Activated CD4-positive, alpha-beta T cell treated with anti-CD3 and anti-CD28 coated beads, Interleukin-2, amount 50 U/mL, for 1 hour (primary cell): ENCODE results near the gene MBD5.

Experiments used
- DNase-seq: peaks from one replicate; pipeline ENCODE4 v3.0.0-alpha.2; 2020

MBD5 gene

GRCh38 chr2:148487439-148487838 is 466.5 kb downstream of the MBD5 start:
- no peak for DNase-seq

DNA sequence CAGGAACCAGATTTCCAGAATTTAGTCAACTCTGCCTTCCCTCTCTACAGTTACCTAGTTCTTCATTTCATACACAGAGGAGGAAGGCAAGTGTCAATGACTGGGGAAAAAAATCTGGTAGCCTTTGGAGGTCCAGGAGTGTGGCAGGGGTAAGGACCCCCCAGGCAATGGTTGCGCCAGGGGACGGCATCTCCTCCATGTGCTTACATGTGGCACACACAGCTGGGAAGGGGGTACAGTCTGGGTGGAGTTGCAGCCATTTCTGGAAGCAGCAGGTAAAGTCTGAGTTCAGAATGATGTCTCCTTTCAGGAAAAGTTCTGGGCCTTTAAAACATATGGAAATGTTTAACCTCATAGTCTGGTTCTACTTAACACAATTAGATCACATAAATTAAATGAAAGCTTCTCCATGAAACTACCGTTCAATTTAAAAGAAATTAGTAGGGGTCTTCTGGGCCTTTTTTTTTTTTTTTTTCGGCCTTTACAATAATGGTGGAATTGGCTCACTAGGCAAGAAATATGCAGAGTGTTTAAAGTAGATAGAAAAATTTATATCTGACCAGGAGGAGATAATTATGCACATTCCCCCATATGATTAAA is 470.0 kb downstream of the MBD5 start:
- DNase-seq: no peak

DNA sequence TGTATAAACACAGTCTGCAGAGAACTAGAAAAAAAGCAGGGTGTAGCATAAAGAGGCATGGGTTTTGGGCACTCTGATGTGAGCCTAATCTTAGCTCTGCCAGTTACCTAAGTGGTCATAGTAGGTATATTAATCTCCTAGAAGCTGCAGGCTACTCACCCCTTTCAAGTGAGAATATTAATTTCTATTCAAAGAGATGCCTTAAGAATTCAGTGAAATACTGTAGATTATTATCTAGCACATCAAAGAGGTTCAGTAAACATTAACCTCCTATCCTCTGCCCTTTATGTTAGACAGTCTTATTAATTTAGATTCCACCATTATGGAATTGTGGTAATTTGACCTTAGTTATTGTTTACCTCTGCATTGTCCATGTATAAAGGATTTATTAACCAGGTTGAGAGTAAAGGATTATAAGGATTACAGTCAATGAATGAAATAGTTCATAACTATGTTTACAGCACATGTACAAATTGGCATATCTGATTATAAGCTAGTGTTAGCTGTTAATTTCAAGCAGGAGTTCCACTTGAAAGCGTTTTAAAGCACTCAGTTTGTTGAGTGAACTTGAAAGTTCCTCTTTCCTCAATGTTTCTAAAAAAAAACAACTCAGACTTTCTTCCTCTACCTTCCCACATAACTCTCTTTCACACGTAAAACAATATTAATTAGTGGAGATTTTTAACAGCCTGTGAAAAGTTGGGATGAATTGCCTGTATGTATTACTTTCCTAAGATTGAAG is 473.1 kb downstream of the MBD5 start:
- no peak for DNase-seq

DNA sequence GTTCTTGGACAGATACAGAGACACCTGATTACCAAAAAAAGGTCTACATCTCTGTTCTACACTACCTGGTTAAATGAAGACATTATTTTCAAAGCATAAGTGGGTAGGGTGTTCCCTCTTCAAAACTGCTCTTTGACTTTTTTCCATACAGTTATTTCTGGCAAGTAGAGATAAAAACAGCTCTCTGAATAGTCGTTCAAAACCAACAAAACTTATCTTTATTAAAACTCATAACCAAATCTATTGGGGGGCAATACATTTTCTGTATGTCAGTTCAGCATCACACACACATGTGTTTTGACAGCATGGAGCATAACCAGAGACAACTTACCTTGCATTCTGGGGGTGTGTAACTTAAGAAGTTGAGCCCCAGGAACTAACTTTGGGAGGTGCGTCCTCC is 474.7 kb downstream of the MBD5 start:
- DNase-seq: no peak

DNA sequence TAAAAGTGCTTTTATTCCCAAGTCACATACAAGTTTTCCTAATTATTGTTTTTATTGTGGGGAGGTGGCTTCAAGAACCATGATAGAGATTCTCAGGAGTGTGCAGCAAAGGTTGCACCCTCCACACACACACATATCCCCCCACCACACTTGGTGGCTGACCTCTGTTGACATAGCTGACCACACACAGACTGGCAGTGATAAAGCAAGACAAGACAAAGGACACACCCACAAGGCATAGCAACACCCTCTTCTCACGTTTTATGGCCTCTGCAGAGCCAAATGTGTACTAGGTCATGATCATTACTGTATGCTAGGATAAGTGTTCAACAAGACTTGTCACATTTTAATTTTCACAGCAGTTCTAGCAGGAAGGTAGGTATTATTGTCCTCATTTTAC is 480.7 kb downstream of the MBD5 start:
- DNase-seq: no peak

DNA sequence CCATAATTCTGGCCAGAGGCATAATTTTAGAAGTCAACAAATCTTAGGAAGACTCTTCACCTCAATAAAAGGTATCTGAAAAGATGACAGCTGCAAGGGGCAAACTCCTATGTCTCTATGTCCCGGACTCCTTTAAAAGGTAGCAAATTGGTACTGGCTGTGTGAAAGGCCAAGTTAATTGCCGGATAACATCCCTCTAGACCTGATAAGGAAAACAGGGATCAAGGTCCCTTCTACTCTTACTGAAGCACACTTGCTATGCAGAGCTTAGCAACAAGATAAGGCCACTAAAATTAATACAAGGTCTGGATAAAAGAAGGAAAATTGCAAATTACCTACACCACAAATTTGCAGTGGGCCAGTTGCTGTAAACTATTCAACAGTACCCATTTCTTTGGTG is 482.6 kb downstream of the MBD5 start:
- no peak for DNase-seq

DNA sequence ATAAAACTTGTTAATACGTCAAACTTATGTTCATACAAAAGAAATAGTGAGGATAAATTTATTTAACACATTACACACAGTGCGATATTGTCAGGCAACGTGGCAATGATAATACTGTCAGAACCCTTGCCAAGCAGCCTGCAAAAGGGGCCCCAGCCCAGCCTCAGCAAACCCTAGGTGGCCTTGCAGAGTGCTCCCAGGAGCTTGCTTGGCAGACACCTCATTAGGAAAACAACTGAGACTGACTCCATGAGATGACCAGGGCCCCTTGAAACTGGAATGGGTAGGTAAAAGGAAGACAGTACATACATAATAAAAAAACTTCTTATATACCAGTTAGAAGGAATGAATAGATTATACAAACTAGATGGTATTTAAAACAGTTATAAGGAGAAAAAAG is 487.1 kb downstream of the MBD5 start:
- DNase-seq: no peak

DNA sequence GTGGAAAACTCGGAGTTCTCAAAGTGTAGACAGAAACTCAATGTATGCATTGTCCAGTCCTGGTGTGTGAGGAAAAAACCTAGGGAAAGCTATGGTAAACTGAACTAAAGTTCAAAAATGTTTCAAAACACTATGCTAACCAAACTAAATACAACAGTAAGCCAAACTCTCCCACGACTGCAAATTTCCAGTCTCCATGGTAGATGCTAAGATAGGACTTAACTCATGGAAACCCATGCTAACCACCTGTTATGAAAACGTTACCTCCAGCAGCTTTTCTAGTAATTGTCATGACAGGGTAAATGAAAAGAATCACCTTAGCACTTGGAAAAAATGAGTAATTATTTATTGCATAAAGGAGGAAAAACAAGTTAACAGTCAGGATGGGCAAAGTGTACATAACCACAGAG is 488.0 kb downstream of the MBD5 start:
- no peak for DNase-seq

- DNase-seq: peak; percentile 81
Observed at GRCh38 chr2:148509288-148509902, 488.5 kb downstream of the MBD5 start.

DNA sequence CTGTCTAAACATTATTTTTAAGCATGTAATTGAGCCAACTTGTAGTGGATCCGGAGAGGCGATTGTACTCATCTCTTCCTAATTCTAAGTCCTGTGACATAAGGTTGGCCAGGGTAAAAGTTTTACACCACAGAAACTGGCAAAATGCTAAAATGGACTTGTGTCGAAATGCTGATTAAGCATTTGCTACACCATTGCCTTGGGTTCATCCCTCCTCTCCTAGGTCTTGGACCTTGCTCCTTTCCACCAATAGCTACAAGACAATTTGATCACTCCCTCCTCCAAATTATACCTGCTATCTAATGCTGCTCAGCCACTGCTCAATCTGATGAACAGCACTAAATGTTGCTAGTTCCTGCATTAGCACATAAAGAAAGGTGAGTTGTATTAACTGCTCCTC is 491.0 kb downstream of the MBD5 start:
- DNase-seq: no peak

DNA sequence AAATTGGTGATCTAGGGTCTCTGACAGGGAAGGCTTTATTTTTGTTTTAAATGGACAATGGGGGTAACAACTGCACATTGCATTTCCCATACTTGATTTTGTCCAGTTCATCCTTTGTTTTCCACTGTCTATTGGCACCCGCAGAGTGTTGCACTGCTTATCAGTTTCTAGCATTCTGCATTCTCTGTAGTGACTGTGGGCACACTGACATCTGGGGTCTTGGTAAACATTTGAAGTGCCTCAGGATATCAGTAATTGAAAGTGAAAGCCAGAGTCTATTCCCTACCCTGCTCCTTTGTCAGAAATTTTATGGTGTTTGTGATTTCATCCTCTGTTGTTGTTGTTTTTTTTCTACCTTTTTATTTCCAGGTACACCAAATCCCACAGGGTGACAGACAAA is 491.6 kb downstream of the MBD5 start:
- DNase-seq: no peak

- no peak for DNase-seq
Observed at GRCh38 chr2:148513427-148513826, 492.5 kb downstream of the MBD5 start.

GRCh38 chr2:148515120-148515519 is 494.2 kb downstream of the MBD5 start:
- no peak for DNase-seq

DNA sequence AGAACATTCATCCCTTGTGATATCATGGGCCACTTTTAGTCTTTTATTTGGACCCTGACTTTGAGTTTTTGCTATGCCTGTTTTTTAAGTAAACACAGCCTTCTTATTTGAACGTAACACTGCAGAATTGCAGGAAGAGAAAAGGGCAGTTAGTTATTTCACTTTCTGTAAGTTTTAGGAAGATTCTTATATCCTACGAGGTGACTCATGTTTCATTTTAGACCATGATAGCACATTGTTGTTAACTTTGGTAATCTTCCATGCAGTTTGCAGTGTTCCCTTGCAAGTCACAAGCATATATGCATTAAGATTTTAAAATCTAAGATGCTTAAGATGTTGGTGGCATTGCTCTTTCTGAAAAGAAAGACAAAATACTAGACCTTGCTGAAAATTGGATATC is 495.1 kb downstream of the MBD5 start:
- DNase-seq: no peak

GRCh38 chr2:148517296-148517695 is 496.4 kb downstream of the MBD5 start:
- DNase-seq: no peak

GRCh38 chr2:148517822-148518221 is 496.9 kb downstream of the MBD5 start:
- no peak for DNase-seq

DNA sequence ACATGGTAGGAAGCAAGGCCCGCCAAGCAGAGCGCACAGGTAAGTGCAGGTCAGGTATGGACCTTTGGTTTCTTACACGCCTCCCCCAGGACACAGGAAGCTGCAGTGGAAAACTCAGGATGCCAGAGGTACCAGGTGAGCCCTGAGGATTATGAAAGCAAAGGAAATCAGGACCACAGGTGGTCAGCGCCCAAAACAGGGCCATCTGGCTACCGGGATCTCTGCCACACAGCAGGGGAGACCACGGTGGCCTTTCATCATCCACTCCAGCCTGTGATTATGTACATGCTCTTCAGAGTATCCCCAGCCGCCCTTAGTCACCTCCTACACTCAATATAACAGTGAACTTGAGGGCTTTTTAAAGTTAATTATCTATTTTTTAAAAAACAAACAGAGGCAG is 498.1 kb downstream of the MBD5 start:
- no peak for DNase-seq

- no peak for DNase-seq
Observed at GRCh38 chr2:148521181-148521580, 500.3 kb downstream of the MBD5 start.

DNA sequence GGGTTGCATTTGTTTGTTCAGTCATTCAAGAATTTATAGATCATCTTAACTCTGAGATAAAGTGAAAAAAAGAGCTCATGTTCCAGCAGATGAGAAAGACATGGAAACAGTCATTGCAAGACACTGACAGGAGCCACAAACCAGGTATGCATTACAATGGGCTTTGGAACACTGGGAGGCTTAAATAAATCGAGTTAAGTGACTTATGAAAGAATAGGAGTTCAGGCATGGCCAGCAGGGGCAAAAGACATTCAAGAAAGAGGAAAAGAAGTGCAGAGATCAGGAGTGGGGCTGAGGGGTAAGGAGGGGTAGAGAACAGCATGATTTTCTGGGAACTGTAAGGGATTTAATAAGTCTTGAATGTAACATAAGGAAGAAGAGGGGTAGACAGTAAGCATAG is 502.4 kb downstream of the MBD5 start:
- DNase-seq: no peak

GRCh38 chr2:148524519-148524919 is 503.6 kb downstream of the MBD5 start:
- peak; percentile 49 for DNase-seq

GRCh38 chr2:148525130-148525529 is 504.2 kb downstream of the MBD5 start:
- no peak for DNase-seq

DNA sequence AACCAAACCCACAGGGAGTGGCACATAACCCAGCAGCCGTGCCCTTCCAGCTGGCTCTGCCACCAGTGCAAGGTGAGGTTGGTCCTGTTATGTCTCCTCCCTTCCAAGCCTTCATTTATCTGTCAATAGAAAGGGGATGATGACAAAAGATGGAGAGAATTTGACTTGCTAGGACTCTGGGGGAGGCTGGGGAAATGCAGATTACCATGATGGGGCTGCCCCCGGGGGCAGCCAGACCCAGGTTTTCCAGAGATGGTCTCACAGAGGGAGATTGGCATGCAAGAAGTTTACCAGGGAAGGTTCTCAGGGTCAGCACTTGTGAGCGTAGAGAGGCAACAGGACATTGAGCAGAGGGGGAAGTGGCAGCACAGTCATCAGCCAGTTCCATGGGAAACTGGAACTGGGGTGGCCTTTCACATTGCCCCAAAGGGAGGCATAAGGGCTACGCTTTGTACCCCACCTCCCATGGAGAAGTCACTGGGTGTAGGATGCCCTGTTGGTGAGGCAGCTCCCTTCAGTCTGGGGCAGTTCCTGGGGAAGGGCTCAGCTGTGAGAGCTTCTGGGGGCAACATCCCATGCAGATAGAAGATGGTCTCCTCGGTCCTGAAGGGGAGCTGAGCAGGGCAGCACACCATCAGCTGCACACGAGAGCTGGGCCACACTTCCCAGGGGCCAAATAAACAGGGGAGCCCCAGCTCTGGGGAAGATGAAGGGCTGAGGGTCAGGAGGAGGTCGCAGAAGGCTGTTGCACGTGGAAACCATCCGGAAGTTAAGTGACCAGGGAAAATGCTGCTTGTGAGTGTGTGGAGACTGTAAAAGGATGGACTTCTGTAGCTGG is 505.8 kb downstream of the MBD5 start:
- DNase-seq: no peak

DNA sequence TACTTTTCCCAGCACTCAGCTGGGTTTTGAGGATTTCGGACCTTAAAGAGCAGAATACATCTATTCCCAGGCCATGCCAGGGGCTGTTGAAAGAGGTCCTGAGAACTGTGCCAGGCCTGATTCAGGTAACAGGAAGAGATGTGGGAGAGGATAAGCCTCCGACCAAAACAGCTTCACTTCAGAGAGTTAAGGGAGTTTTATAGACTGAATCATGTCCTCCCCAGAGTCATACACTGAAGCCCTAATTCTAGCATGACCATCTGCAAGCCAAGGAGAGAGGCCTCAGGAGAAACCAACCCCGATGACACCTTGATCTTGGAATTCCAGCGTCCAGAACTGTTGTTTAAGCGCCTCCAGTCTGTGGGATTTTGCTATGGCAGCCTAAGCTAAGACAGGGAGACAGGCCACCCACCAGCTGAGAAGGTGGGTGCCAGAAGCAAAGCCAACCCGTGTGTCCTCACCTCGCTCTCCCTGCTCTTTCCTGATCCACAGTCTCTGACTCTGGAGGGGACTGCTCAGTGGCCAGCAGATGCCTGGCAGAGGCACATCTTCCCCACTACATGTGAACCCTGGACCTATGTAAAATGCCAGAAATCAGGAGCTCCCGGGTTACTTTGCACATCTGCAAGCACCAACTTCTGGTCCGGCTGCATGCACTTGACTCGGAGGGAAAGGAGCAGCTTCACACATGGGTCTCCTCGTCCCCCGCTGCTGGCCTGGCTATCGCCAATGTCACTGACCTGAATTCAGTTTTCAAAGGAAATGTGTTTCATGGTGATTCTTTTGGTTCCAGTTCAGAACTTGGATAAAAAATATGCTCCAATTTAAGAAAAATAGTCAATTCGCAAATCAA is 506.8 kb downstream of the MBD5 start:
- DNase-seq: no peak
